Measurements from ENCODE around the gene FOXP1. TPM values are rescaled to one million over a fixed set of nuclear protein-coding genes. Genes with fewer than 3 reads are reported as not detected.

Gene FOXP1
- total RNA-seq, 2 experiments from 2014 or later: 493 to 508 TPM

- intact Hi-C loops (cut with DNase I, micrococcal nuclease): no loop called here
- Mint-ChIP-seq H3K36me3 (ENCODE audit: low read depth) (peaks cover 71% of the 10 kb centered on the region), H3K9me3 (peaks cover 4% of the 10 kb centered on the region), H3K4me3 (peak overlapping the region; percentile 66), H3K4me1 (ENCODE audit: low read depth) (peaks cover 94% of the 10 kb centered on the region), H3K27me3 (no peaks in the 10 kb centered on the region), H3K27ac (peak overlapping the region; percentile 91)
- Histone ChIP-seq H3K9me3 (ENCODE audit: control insufficient read depth in 1 of 2, insufficient read depth in 1 of 2, low read length in 2 of 2) (no peaks in the 10 kb centered on the region), H3K27ac (ENCODE audit: low read depth in 1 of 2, low read length in 2 of 2) (peak overlapping the region; percentile 49 to 74), H3K4me1 (ENCODE audit: insufficient read depth, low read length) (peaks cover 61% of the 10 kb centered on the region), H3K4me3 (ENCODE audit: low read length) (no peak overlapping the region), H3K36me3 (ENCODE audit: insufficient read depth, low read length) (peaks cover 15% of the 10 kb centered on the region), H3K27me3 (ENCODE audit: control insufficient read depth in 1 of 2, insufficient read depth in 2 of 2, low read length in 2 of 2) (no peaks in the 10 kb centered on the region)
- no peak for TF ChIP-seq CTCF (IDR thresholded peaks at IDR 0.05)
- DNase-seq (no peak), ATAC-seq (ENCODE audit: poor library complexity) (no peak)
- POLR2A ChIA-PET: interaction anchor here (0.8 to 2.9 kb wide), 4 partner anchors 8 to 68 kb away, joined by 3 to 20 read pairs (median 5); no protein-coding TSS in a partner anchor
- CTCF ChIA-PET: interaction anchor here (1.0 to 1.3 kb wide), 3 partner anchors 15 to 175 kb away, joined by 3 to 4 read pairs (median 3); no protein-coding TSS in a partner anchor
Observed at GRCh38 chr3:71423151-71423906, 160.2 kb downstream of the FOXP1 start.

GRCh38 chr3:71421820-71422566 lies 161.5 kb downstream of the FOXP1 start:
- ChIA-PET POLR2A (interaction anchor here (0.6 to 2.9 kb wide), 11 partner anchors 10 to 74 kb away, joined by 3 to 20 read pairs (median 4); no protein-coding TSS in a partner anchor), CTCF (interaction anchor here (1.0 to 1.3 kb wide), 2 partner anchors 67 to 174 kb away, joined by 3 read pairs; no protein-coding TSS in a partner anchor)
- intact Hi-C loops (cut with DNase I, micrococcal nuclease): loop anchor here in 1 of 2 experiments (1.0 kb wide), 1 partner anchor 10 kb away; no protein-coding TSS in a partner anchor
- H3K4me1 Mint-ChIP-seq (ENCODE audit: low read depth): peaks cover 94% of the 10 kb centered on the region
- H3K36me3 ChIP-seq (ENCODE audit: insufficient read depth, low read length): peaks cover 15% of the 10 kb centered on the region
- TF ChIP-seq CTCF (IDR thresholded peaks at IDR 0.05): no peak
- H3K36me3 Mint-ChIP-seq (ENCODE audit: low read depth): peaks cover 63% of the 10 kb centered on the region
- ATAC-seq (ENCODE audit: poor library complexity) (peak; percentile 88), DNase-seq (peak in 5 of 14 experiments; percentile 31 to 83 (median 66))
- H3K4me1 ChIP-seq (ENCODE audit: insufficient read depth, low read length): peaks cover 64% of the 10 kb centered on the region
- H3K27ac Mint-ChIP-seq: peak overlapping the region; percentile 91
- peaks cover 4% of the 10 kb centered on the region for H3K9me3 Mint-ChIP-seq
- peak overlapping the region; percentile 66 for H3K4me3 Mint-ChIP-seq
- peak overlapping the region; percentile 49 to 74 for H3K27ac ChIP-seq (ENCODE audit: low read depth in 1 of 2, low read length in 2 of 2)
- no peaks in the 10 kb centered on the region for H3K9me3 ChIP-seq (ENCODE audit: control insufficient read depth in 1 of 2, insufficient read depth in 1 of 2, low read length in 2 of 2)
- H3K27me3 Mint-ChIP-seq: no peaks in the 10 kb centered on the region
- H3K27me3 ChIP-seq (ENCODE audit: control insufficient read depth in 1 of 2, insufficient read depth in 2 of 2, low read length in 2 of 2): no peaks in the 10 kb centered on the region
- no peak overlapping the region for H3K4me3 ChIP-seq (ENCODE audit: low read length)

GRCh38 chr3:71421475-71421819 lies 162.1 kb downstream of the FOXP1 start:
- ChIA-PET CTCF (no interaction called here), POLR2A (interaction anchor here (0.6 to 2.9 kb wide), 11 partner anchors 10 to 75 kb away, joined by 3 to 20 read pairs (median 4); no protein-coding TSS in a partner anchor)
- peak overlapping the region; percentile 49 to 74 for H3K27ac ChIP-seq (ENCODE audit: low read depth in 1 of 2, low read length in 2 of 2)
- Mint-ChIP-seq H3K9me3 (peaks cover 4% of the 10 kb centered on the region), H3K36me3 (ENCODE audit: low read depth) (peaks cover 61% of the 10 kb centered on the region), H3K27ac (peak overlapping the region; percentile 91), H3K4me1 (ENCODE audit: low read depth) (peaks cover 95% of the 10 kb centered on the region), H3K4me3 (peak overlapping the region; percentile 66), H3K27me3 (no peaks in the 10 kb centered on the region)
- DNase-seq: no peak
- H3K4me1 ChIP-seq (ENCODE audit: insufficient read depth, low read length): peaks cover 69% of the 10 kb centered on the region
- no peak for ATAC-seq (ENCODE audit: poor library complexity)
- H3K4me3 ChIP-seq (ENCODE audit: low read length): no peak overlapping the region
- intact Hi-C loops (cut with DNase I, micrococcal nuclease): no loop called here
- H3K27me3 ChIP-seq (ENCODE audit: control insufficient read depth in 1 of 2, insufficient read depth in 2 of 2, low read length in 2 of 2): no peaks in the 10 kb centered on the region
- H3K36me3 ChIP-seq (ENCODE audit: insufficient read depth, low read length): peaks cover 15% of the 10 kb centered on the region
- no peak for TF ChIP-seq CTCF (IDR thresholded peaks at IDR 0.05)
- no peaks in the 10 kb centered on the region for H3K9me3 ChIP-seq (ENCODE audit: control insufficient read depth in 1 of 2, insufficient read depth in 1 of 2, low read length in 2 of 2)
